Neural cell (in vitro differentiated cells): ENCODE measurements around the gene TIMELESS. TPM values are rescaled to one million over a fixed set of nuclear protein-coding genes. Genes with fewer than 3 reads are reported as not detected.

ENCODE experiments used
- H2AFZ ChIP-seq: fragments of 200-600, 300-800 bp; sonication (generic), shearing (Covaris generic); 2 replicates; pipeline ENCODE4 v1.6.0; 2014; ENCODE audit warnings: low read depth, mild to moderate bottlenecking, antibody characterized with exemption, low read length, moderate library complexity
- H3F3A ChIP-seq: fragments of 200-600 bp; shearing (Covaris generic); 2 replicates; pipeline ENCODE4 v1.6.1; 2016; ENCODE audit warnings: mild to moderate bottlenecking, moderate library complexity, mixed read lengths, antibody characterized with exemption, low read length; ENCODE audit not compliant: insufficient read depth, poor library complexity, severe bottlenecking
- H3K27ac ChIP-seq: fragments of 200-600, 300-800 bp; sonication (generic), shearing (Covaris generic); 2 replicates; pipeline ENCODE4 v1.5.1; 2014; ENCODE audit warnings: mild to moderate bottlenecking, low read length, moderate library complexity
- H3K27me3 ChIP-seq: fragments of 300-800, 200-600 bp; sonication (generic), shearing (Covaris generic); 2 replicates; pipeline ENCODE4 v1.6.0; 2014; ENCODE audit warnings: mild to moderate bottlenecking, low read depth, low read length, moderate library complexity; ENCODE audit not compliant: insufficient read depth
- H3K36me3 ChIP-seq: fragments of 300-800, 200-600 bp; sonication (generic), shearing (Covaris generic); 2 replicates; pipeline ENCODE4 v1.5.1; 2014; ENCODE audit warnings: mild to moderate bottlenecking, antibody characterized with exemption, low read length, moderate library complexity; ENCODE audit not compliant: insufficient read depth
- H3K4me2 ChIP-seq: fragments of 300-800, 200-600 bp; sonication (generic), shearing (Covaris generic); 2 replicates; pipeline ENCODE4 v1.6.0; 2014; ENCODE audit warnings: mild to moderate bottlenecking, low read length
- H3K4me3 ChIP-seq: fragments of 300-800, 200-600 bp; sonication (generic), shearing (Covaris generic); 2 replicates; pipeline ENCODE4 v1.5.1; 2014; ENCODE audit warnings: mild to moderate bottlenecking, low read length, moderate library complexity
- H3K79me2 ChIP-seq: fragments of 200-600 bp; shearing (Covaris generic); replicated peaks from 2 replicates; pipeline ENCODE4 v1.6.0; 2014; ENCODE audit warnings: mild to moderate bottlenecking, low read length, moderate library complexity; ENCODE audit not compliant: insufficient read depth
- H3K9ac ChIP-seq: fragments of 300-800, 200-600 bp; sonication (generic), shearing (Covaris generic); 2 replicates; pipeline ENCODE4 v1.6.1; 2016; ENCODE audit warnings: mild to moderate bottlenecking, low read length, mixed read lengths
- H3K9me2 ChIP-seq: fragments of 200-600 bp; shearing (Covaris generic); 2 replicates; pipeline ENCODE4 v1.6.1; 2016; ENCODE audit warnings: mild to moderate bottlenecking, low read length, mixed read lengths; ENCODE audit not compliant: insufficient read depth
- H3K9me3 ChIP-seq: fragments of 200-600, 300-800 bp; sonication (generic), shearing (Covaris generic); 2 replicates; pipeline ENCODE4 v1.6.1; 2016; ENCODE audit warnings: mild to moderate bottlenecking, mixed run types, low read length, moderate library complexity, mixed read lengths
- H4K20me1 ChIP-seq: fragments of 200-600 bp; shearing (Covaris generic); 2 replicates; pipeline ENCODE4 v1.6.1; 2016; ENCODE audit warnings: mild to moderate bottlenecking, mixed run types; ENCODE audit not compliant: insufficient read depth
- CTCF ChIP-seq: fragments of 450-650 bp; IDR thresholded peaks from 2 replicates; pipeline ENCODE4 v1.5.1; 2014; ENCODE audit warnings: antibody characterized with exemption, mild to moderate bottlenecking, moderate library complexity; ENCODE audit not compliant: poor library complexity, severe bottlenecking
- EP300 ChIP-seq: fragments of 450-650 bp; conservative IDR thresholded peaks from 2 replicates; pipeline ENCODE4 v1.6.1; 2014; ENCODE audit warnings: antibody characterized with exemption, mild to moderate bottlenecking, moderate library complexity; ENCODE audit not compliant: poor library complexity, severe bottlenecking
- EZH2 ChIP-seq: fragments of 200-600, 300-800 bp; shearing (Covaris generic), sonication (generic); IDR thresholded peaks from 2 replicates; pipeline ENCODE4 v1.6.1; 2014; ENCODE audit warnings: antibody characterized with exemption, low read length, borderline replicate concordance, mild to moderate bottlenecking; ENCODE audit not compliant: insufficient read depth, poor library complexity, severe bottlenecking
- MXI1 ChIP-seq: fragments of 450-650 bp; conservative IDR thresholded peaks from 2 replicates; pipeline ENCODE4 v1.6.1; 2014; ENCODE audit warnings: antibody characterized with exemption, mild to moderate bottlenecking; ENCODE audit not compliant: poor library complexity, severe bottlenecking
- POLR2AphosphoS5 ChIP-seq: IDR thresholded peaks from 2 replicates; pipeline ENCODE4 v1.6.1; 2012
- RAD21 ChIP-seq: fragments of 450-650 bp; conservative IDR thresholded peaks from 2 replicates; pipeline ENCODE4 v1.6.1; 2014; ENCODE audit warnings: antibody characterized with exemption, mild to moderate bottlenecking, moderate library complexity
- REST ChIP-seq: IDR thresholded peaks from 2 replicates; pipeline ENCODE4 v1.6.1; 2012; ENCODE audit warnings: borderline replicate concordance
- SMC3 ChIP-seq: fragments of 450-650 bp; conservative IDR thresholded peaks from 2 replicates; pipeline ENCODE4 v1.6.1; 2014; ENCODE audit warnings: antibody characterized with exemption, mild to moderate bottlenecking, moderate library complexity; ENCODE audit not compliant: poor library complexity
- TAF1 ChIP-seq: IDR thresholded peaks from 2 replicates; pipeline ENCODE4 v1.6.1; 2012; ENCODE audit warnings: low read depth
- polyA plus RNA-seq: library from polyadenylated mRNA; depleted of rRNA; stranded (reverse); fragments of >200 nt; gene quantifications from 2 replicates; pipeline ENCODE4 v1.2.3, GENCODE V29; 2014

Gene TIMELESS
- polyA plus RNA-seq, 1 donor from 2014 or later = 2.5 TPM

- no peaks in the 10 kb centered on the region for H3K36me3 ChIP-seq
- no peak overlapping the region for H3K9ac ChIP-seq
- H4K20me1 ChIP-seq = no peaks in the 10 kb centered on the region
- H3K9me3 ChIP-seq = no peaks in the 10 kb centered on the region
- H2AFZ ChIP-seq = no peak overlapping the region
- no peaks in the 10 kb centered on the region for H3F3A ChIP-seq
- H3K79me2 ChIP-seq = no peaks in the 10 kb centered on the region
- no peak overlapping the region for H3K4me3 ChIP-seq
- no peaks in the 10 kb centered on the region for H3K27me3 ChIP-seq
- no peak overlapping the region for H3K27ac ChIP-seq
- H3K4me2 ChIP-seq = no peak overlapping the region
- H3K9me2 ChIP-seq = no peaks in the 10 kb centered on the region
- TF ChIP-seq CTCF = no peak
- TF ChIP-seq MXI1 = no peak
- no peak for TF ChIP-seq RAD21
- no peak for TF ChIP-seq SMC3
- TF ChIP-seq EZH2 = no peak
- no peak for TF ChIP-seq TAF1
- TF ChIP-seq EP300 = no peak
- TF ChIP-seq POLR2AphosphoS5 = no peak
- no peak for TF ChIP-seq REST
Observed at GRCh38 chr12:56382611-56383010, 66.6 kb downstream of the TIMELESS start.

- H3K9ac ChIP-seq = no peak overlapping the region
- H3K27ac ChIP-seq = no peak overlapping the region
- no peak overlapping the region for H2AFZ ChIP-seq
- no peaks in the 10 kb centered on the region for H4K20me1 ChIP-seq
- H3K9me3 ChIP-seq = peaks cover 3% of the 10 kb centered on the region
- no peak overlapping the region for H3K4me2 ChIP-seq
- H3K36me3 ChIP-seq = no peaks in the 10 kb centered on the region
- no peaks in the 10 kb centered on the region for H3K9me2 ChIP-seq
- H3K4me3 ChIP-seq = no peak overlapping the region
- no peaks in the 10 kb centered on the region for H3K79me2 ChIP-seq
- H3K27me3 ChIP-seq = no peaks in the 10 kb centered on the region
- H3F3A ChIP-seq = no peaks in the 10 kb centered on the region
- no peak for TF ChIP-seq EP300
- no peak for TF ChIP-seq POLR2AphosphoS5
- no peak for TF ChIP-seq RAD21
- TF ChIP-seq CTCF = no peak
- TF ChIP-seq REST = no peak
- no peak for TF ChIP-seq SMC3
- TF ChIP-seq EZH2 = no peak
- no peak for TF ChIP-seq TAF1
- no peak for TF ChIP-seq MXI1
Observed at GRCh38 chr12:56377989-56378316, 71.3 kb downstream of the TIMELESS start.
